Adipocyte (in vitro differentiated cells): ENCODE data around the gene DPM1.

Experiments
- DNase-seq: peaks from one replicate; pipeline ENCODE4 v3.0.0-alpha.2; 2015; ENCODE audit warnings: low read depth
- H3K27me3 ChIP-seq: replicated peaks from 2 replicates; pipeline ENCODE4 v1.7.0; 2013; ENCODE audit warnings: mild to moderate bottlenecking, low read length, moderate library complexity; ENCODE audit not compliant: control insufficient read depth, insufficient read depth
- H3K36me3 ChIP-seq: 2 replicates; pipeline ENCODE4 v1.7.0; 2013; ENCODE audit warnings: low read length, mild to moderate bottlenecking, moderate library complexity; ENCODE audit not compliant: control insufficient read depth, insufficient read depth, severe bottlenecking
- H3K4me1 ChIP-seq: 2 replicates; pipeline ENCODE4 v1.7.0; 2013; ENCODE audit warnings: mild to moderate bottlenecking, low read length, moderate library complexity; ENCODE audit not compliant: control insufficient read depth, insufficient read depth
- H3K4me3 ChIP-seq: 2 replicates; pipeline ENCODE4 v1.7.0; 2013; ENCODE audit warnings: mild to moderate bottlenecking, low read length, moderate library complexity
- H3K9ac ChIP-seq: 2 replicates; pipeline ENCODE4 v1.7.0; 2013; ENCODE audit warnings: mild to moderate bottlenecking, low read length, moderate library complexity
- H3K9me3 ChIP-seq: 2 replicates; pipeline ENCODE4 v1.7.0; 2013; ENCODE audit warnings: mild to moderate bottlenecking, low read length, moderate library complexity; ENCODE audit not compliant: control insufficient read depth

DPM1 gene

DNA sequence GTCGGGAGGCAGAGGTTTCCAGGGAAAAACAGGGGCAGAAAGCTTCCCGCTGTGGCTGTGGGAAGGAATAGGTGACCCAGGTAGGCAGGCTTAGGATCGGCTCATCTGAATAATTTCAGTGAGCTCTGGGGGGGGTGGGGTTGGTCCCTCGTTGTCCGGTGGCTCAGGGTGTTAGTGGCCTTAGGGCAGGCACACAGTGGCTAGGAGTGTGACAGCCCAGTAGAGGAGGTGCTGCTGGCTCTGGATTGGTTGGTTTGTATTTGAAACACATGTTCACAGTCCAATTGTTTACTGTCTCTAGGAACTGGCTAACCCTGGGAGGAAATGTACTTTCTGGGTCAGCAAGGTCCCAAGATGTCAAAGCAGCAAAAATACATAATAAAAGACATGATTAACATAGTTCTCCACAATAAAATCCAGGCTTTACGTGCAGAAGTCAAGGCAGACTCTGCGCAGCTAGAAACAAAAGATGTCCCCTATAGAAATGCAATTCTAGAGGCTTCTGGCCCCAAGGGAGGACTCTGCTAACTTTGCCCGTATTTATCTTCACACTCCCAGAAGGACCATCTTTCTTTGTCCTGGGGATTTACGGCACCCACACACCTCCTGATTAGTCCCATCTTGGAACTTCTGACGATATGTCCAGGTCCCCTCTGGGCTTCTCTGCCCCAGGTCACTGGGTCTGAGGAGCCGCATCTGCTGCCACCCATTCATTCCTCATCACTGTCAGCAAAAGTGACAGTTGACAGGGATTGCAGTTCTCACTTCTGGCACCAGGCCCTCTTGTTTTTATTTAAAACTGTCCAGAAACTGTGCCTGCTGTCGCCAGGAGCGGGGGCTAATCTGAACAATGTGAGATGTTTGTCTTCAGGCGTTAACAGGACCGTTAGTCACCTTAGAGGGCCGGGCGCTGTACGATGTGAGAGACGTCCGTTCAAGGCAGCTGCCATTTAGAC lies 19.0 kb upstream of the DPM1 start:
- Histone ChIP-seq H3K9me3 (no peaks in the 10 kb centered on the region), H3K4me3 (no peak overlapping the region), H3K27me3 (no peaks in the 10 kb centered on the region), H3K4me1 (peaks cover 17% of the 10 kb centered on the region), H3K9ac (no peak overlapping the region), H3K36me3 (no peaks in the 10 kb centered on the region)
- DNase-seq = no peak

DNA sequence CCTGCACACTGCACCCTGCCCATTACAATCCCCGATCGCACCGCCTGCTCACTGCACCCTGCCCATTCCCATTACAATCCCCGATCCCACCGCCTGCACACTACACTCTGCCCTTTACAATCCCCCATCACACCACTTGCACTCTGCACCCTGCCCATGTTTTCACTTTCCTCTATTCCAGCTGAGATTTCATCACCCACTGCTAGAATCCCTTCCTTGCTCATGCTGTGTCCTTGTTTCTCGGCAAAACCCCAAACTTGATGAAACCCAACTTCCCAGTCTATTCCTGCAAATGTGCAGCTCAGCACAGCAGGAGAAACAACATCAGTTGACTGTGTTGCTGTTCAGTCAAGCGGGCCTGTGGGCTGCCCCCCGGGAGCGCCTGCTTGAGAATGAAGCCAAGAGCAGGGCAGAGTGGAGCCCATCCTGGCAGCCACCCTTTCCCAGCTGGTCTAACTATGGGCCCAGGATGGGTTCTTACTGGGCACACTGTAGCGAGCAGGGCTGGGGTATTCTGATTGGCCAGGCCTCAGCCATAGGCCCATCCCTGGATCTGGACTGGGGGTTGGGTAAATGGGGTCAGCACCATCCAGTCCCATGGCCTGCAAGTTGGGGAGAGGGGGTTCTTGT lies 17.5 kb upstream of the DPM1 start:
- Histone ChIP-seq H3K36me3 (no peaks in the 10 kb centered on the region), H3K9me3 (no peaks in the 10 kb centered on the region), H3K9ac (no peak overlapping the region), H3K27me3 (no peaks in the 10 kb centered on the region), H3K4me1 (peaks cover 8% of the 10 kb centered on the region), H3K4me3 (no peak overlapping the region)
- no peak for DNase-seq

DNA sequence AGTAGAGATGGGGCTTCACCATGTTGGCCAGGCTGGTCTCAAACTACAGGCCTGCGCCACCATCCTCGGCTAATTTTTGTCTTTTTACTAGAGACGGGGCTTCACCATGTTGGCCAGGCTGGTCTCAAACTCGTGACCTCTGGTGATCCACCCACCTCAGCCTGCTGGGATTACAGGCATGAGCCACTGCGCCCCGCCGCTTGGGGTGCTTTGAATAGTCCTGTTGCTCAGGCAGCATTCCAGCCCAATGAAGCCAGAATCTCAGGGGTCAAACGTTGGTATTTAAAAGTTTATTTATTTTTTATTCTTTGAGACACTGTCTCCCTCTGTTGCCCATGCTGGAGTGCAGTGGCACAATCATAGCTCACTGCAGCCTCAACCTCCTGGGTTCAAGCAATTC lies 11.6 kb upstream of the DPM1 start:
- Histone ChIP-seq H3K4me3 (no peak overlapping the region), H3K4me1 (no peaks in the 10 kb centered on the region), H3K36me3 (no peaks in the 10 kb centered on the region), H3K9me3 (no peaks in the 10 kb centered on the region), H3K9ac (no peak overlapping the region), H3K27me3 (peaks cover 5% of the 10 kb centered on the region)
- DNase-seq = no peak

DNA sequence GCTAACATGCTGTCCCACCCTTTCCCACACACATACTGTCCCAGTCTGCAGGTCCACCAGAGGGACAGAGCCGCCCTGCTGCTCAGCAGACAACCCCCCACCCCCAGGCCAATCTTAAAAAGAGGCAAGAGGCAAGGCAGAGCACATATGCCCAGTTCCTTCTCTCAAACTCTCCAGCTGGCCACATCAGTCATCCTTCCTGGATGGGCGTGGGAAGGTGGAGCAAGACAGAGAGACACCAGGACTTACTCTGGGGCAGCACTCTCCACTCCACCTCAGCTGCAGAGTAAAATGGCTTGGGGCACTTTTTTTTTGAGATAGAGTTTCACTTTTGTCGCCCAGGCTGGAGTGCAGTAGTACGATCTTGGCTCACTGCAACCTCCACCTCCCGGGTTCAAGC lies 11.1 kb upstream of the DPM1 start:
- Histone ChIP-seq H3K4me3 (no peak overlapping the region), H3K36me3 (no peaks in the 10 kb centered on the region), H3K4me1 (no peaks in the 10 kb centered on the region), H3K9ac (no peak overlapping the region), H3K27me3 (peaks cover 5% of the 10 kb centered on the region), H3K9me3 (no peaks in the 10 kb centered on the region)
- no peak for DNase-seq

DNA sequence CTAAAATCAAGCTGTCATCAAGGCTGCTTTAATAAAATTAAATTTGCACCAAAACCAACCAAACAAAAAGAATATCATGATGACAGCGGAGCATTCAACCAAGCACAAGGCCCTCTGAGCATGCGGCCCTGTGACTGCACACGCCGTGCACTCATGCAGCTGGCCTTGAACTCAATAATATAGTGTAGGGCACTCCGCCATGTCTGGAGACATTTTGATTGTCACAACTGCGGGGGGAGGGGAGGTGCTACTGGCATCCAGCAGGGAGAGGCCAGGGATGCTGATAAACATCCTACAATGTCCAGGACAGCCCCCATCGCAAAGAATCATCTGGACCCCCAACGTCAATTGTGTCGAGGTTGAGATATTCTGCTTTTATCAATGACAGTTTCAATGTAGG lies 10.0 kb upstream of the DPM1 start:
- DNase-seq = no peak
- Histone ChIP-seq H3K9me3 (no peaks in the 10 kb centered on the region), H3K36me3 (no peaks in the 10 kb centered on the region), H3K9ac (no peak overlapping the region), H3K4me3 (no peak overlapping the region), H3K27me3 (peaks cover 5% of the 10 kb centered on the region), H3K4me1 (no peaks in the 10 kb centered on the region)

DNA sequence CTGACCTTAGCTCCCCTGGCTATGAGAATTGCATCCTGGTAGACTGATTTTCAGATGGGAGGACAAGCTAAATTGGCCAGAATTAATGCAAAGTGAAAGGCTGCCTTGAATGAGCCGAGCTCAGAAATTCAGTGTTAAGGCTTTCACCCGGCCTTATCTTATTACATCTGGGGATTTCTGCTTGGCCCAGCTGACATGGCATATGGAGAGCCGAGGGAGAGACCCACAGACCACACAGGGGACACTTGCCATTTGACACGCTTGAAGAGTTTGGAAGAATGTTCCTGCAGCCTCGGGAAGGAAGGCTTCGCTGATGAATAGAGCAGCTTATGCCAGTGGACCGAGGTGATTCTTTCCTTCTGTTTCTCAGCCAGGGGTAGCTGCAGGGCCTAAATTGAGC lies 9.3 kb upstream of the DPM1 start:
- Histone ChIP-seq H3K4me1 (no peaks in the 10 kb centered on the region), H3K4me3 (no peak overlapping the region), H3K36me3 (no peaks in the 10 kb centered on the region), H3K9me3 (no peaks in the 10 kb centered on the region), H3K27me3 (peaks cover 5% of the 10 kb centered on the region), H3K9ac (no peak overlapping the region)
- DNase-seq = peak; percentile 36

DNA sequence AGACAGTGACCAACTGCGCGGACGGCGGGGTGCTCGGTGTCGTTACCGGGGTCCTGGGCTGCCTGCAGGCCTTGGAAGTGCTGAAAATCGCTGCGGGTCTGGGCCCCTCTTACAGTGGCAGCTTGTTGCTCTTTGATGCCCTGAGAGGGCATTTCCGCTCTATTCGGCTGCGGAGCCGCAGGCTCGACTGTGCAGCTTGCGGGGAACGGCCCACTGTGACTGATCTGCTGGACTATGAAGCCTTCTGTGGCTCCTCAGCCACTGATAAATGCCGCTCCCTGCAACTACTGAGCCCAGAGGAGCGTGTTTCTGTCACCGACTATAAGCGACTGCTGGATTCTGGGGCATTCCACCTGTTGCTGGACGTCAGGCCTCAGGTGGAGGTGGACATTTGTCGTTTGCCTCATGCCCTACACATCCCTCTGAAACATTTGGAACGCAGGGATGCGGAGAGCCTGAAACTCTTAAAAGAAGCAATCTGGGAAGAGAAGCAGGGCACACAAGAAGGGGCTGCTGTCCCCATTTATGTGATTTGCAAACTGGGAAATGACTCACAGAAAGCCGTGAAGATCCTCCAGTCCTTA lies 1.3 kb upstream of the DPM1 start:
- H3K4me3 ChIP-seq = peak overlapping the region; percentile 98
- DNase-seq = no peak

DNA sequence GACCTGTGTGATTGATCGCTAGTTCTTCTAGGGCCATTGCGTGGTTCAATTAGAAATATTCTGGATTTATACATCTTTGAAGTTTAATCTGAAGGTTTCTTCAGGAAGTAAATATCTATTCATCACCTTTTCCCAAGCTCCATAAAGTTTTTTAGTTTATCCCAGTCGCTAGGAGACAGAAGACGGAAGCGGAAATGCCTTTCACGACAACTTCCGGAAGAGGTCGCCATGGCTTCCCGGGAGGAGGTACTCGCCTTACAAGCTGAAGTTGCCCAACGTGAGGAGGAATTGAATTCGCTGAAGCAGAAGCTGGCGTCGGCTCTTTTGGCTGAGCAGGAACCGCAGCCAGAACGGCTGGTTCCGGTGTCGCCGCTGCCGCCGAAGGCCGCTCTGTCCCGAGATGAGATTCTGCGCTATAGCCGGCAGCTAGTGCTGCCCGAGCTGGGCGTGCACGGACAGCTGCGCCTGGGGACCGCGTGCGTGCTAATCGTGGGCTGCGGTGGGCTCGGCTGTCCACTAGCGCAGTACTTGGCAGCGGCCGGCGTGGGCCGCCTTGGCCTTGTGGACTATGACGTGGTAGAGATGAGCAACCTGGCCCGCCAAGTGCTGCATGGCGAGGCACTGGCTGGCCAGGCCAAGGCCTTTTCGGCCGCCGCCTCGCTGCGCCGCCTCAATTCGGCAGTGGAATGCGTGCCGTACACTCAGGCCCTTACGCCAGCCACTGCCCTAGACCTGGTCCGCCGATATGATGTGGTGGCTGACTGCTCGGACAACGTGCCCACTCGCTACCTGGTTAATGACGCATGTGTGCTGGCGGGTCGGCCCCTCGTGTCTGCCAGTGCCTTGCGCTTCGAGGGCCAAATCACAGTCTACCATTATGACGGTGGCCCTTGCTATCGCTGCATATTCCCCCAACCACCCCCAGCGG lies 547 bp upstream of the DPM1 start, which contains the start of gene MOCS3:
MOCS3 (plus strand) TSS at position 204 of the 928 bp plus-strand sequence; CDS start at position 229, 25 bp downstream.
- no peaks in the 10 kb centered on the region for H3K27me3 ChIP-seq
- peak within 1 kb of the TSS; percentile 98 for H3K4me3 ChIP-seq
- peak; percentile 97 for DNase-seq
- peaks cover 43% of the 10 kb centered on the region for H3K4me1 ChIP-seq
- peaks cover 22% of the 10 kb centered on the region for H3K36me3 ChIP-seq
- H3K9me3 ChIP-seq = peaks cover 4% of the 10 kb centered on the region
- H3K9ac ChIP-seq = peak within 1 kb of the TSS; percentile 98

More for the DNA sequence above, 1.3 kb upstream of the DPM1 start:
- peaks cover 4% of the 10 kb centered on the region for H3K9me3 ChIP-seq
- H3K4me1 ChIP-seq = peaks cover 37% of the 10 kb centered on the region
- peak overlapping the region; percentile 98 for H3K9ac ChIP-seq
- H3K27me3 ChIP-seq = no peaks in the 10 kb centered on the region
- H3K36me3 ChIP-seq = peaks cover 15% of the 10 kb centered on the region

DNA sequence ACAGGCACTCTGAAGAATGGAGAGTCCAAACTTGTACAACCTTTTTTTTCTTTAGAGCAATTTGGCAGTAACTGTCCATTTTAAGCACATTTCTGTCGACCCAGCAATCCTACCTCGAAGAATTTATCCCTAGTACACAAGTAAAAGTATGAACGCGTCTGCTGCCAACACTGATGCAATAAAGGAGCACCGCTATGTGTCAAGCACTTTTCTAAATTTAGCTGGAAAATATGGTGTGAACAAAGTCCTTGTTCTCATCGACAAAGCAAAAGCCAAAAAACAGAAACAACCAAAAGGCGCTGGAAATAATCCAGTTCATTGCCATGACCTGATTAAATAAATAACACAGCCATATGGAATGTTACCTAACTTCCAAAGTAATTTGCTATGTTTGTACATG lies 1.1 kb downstream of the DPM1 start:
- Histone ChIP-seq H3K36me3 (peaks cover 37% of the 10 kb centered on the region), H3K4me3 (peak overlapping the region; percentile 98), H3K9ac (peak overlapping the region; percentile 98), H3K27me3 (no peaks in the 10 kb centered on the region), H3K4me1 (peaks cover 43% of the 10 kb centered on the region), H3K9me3 (peaks cover 3% of the 10 kb centered on the region)
- DNase-seq = peak; percentile 57

DNA sequence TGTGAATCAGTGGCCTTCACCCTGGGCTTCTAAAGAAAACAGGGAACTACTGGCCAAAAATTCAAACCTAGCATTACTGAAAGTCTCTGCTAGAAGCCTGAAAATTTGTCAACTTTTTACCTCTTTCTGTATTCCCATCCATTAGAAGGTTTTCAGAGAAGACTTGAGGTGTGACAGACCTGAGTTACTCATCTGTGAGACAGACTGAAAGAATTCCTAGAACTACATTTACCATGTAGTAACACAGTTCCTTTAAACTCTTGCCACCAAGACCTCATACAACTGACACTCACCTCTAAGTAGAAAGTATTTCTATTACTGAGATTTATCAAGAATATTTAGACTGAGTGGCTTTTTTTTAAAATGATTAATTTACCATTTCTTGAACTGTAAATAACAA lies 4.5 kb downstream of the DPM1 start:
- DNase-seq = no peak
- H3K4me1 ChIP-seq = peaks cover 36% of the 10 kb centered on the region
- H3K9ac ChIP-seq = no peak overlapping the region
- no peaks in the 10 kb centered on the region for H3K9me3 ChIP-seq
- H3K36me3 ChIP-seq = peaks cover 60% of the 10 kb centered on the region
- no peaks in the 10 kb centered on the region for H3K27me3 ChIP-seq
- H3K4me3 ChIP-seq = no peak overlapping the region
